ENCODE results near the gene LKAAEAR1.

GRCh38 chr20:64073476-64074183, 10.6 kb downstream of the LKAAEAR1 start:
- TF ChIP-seq CTCF (conservative IDR thresholded peaks at IDR 0.05; ENCODE audit: low read depth in 2 of 2) (no peak), REST (IDR thresholded peaks at IDR 0.05; ENCODE audit: unreplicated experiment) (no peak), JUNB (IDR thresholded peaks at IDR 0.05; ENCODE audit: unreplicated experiment) (no peak), EZH2 (IDR thresholded peaks at IDR 0.05; ENCODE audit: low read depth, unreplicated experiment) (no peak), POLR2AphosphoS5 (IDR thresholded peaks at IDR 0.05; ENCODE audit: low read depth) (no peak), EZH2phosphoT487 (IDR thresholded peaks at IDR 0.05; ENCODE audit: unreplicated experiment) (no peak), ETS1 (IDR thresholded peaks at IDR 0.05) (no peak), CREB1 (CRISPR knock-in tag; IDR thresholded peaks at IDR 0.05; ENCODE audit: low read depth) (no peak), STAT1 (IDR thresholded peaks at IDR 0.05; ENCODE audit: unreplicated experiment) (no peak)
